Upper lobe of right lung (tissue), 1 donor: Measurements from ENCODE around the gene FOXO1. TPM values are rescaled to one million over a fixed set of nuclear protein-coding genes. Genes with fewer than 3 reads are reported as not detected.

ENCODE experiments used
- ATAC-seq: fragments of 200-7000 bp; cut with Tn5 transposase; one replicate; pipeline ENCODE4 v1.9.1; 2020; ENCODE audit warnings: mild to moderate bottlenecking, moderate library complexity
- DNase-seq: peaks from one replicate; pipeline ENCODE4 v3.0.0-alpha.2; 2020
- H3K27ac ChIP-seq: fragments of 200-600 bp; one replicate; pipeline ENCODE4 v1.8.0; 2022
- H3K27me3 ChIP-seq: fragments of 200-600 bp; one replicate; pipeline ENCODE4 v1.8.0; 2022; ENCODE audit warnings: mild to moderate bottlenecking
- H3K36me3 ChIP-seq: fragments of 200-600 bp; one replicate; pipeline ENCODE4 v1.8.0; 2022
- H3K4me1 ChIP-seq: fragments of 200-600 bp; one replicate; pipeline ENCODE4 v1.8.0; 2022
- H3K4me3 ChIP-seq: fragments of 200-600 bp; one replicate; pipeline ENCODE4 v1.8.0; 2022; ENCODE audit warnings: mild to moderate bottlenecking
- H3K9me3 ChIP-seq: fragments of 200-600 bp; one replicate; pipeline ENCODE4 v1.8.0; 2022
- CTCF ChIP-seq: fragments of 200-600 bp; IDR thresholded peaks from one replicate; pipeline ENCODE4 v1.8.0; 2022; ENCODE audit warnings: antibody characterized with exemption
- intact Hi-C: fragments of 100-400 bp; cut with DNase I; formaldehyde crosslinking; loops from one replicate; pipeline ENCODE4 v1.11.0; 2022
- total RNA-seq: library from RNA; stranded (reverse); fragmentation: NEBNext Ultra II Directional; extraction: Animal tissue kit (Norgen Biotek cat#: 25700); gene quantifications from one replicate; pipeline ENCODE4 v1.2.1, GENCODE V29; 2021
- donor health status: DM: no; HTN: yes; CAD: no; lungs with severe emphysema.

The FOXO1 gene
- total RNA-seq, 1 donor from 2014 or later = 29.4 TPM

DNA sequence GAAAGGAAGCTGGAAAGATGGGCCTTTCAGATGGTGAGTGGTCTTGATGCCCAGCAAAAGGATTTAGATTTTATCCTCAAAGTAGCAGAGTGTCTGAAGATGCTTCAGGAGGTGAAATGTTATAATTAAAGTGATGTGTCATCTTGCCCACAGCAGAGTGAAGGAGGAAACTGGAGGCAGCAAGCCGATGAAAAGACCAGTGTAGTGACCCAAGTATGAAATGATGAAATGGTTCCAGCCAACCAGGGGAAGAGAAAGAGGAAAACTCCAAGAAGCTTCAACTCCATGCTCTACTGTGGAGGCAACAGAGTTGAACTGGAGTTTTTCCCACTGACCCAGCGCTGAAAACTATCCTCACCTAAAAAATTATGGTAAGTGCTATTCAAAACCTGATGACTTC lies 66.7 kb downstream of the FOXO1 start:
- Histone ChIP-seq H3K9me3 (no peaks in the 10 kb centered on the region), H3K4me1 (peaks cover 25% of the 10 kb centered on the region), H3K27me3 (no peaks in the 10 kb centered on the region), H3K27ac (no peak overlapping the region), H3K4me3 (no peak overlapping the region), H3K36me3 (no peaks in the 10 kb centered on the region)
- ATAC-seq = peak; percentile 25
- DNase-seq = no peak
- TF ChIP-seq CTCF = no peak
- intact Hi-C loops = no loop called here

GRCh38 chr13:40599124-40599523 lies 67.3 kb downstream of the FOXO1 start:
- no peak for TF ChIP-seq CTCF
- intact Hi-C loops = no loop called here
- no peak overlapping the region for H3K4me3 ChIP-seq
- no peaks in the 10 kb centered on the region for H3K36me3 ChIP-seq
- H3K9me3 ChIP-seq = no peaks in the 10 kb centered on the region
- ATAC-seq = no peak
- no peaks in the 10 kb centered on the region for H3K27me3 ChIP-seq
- DNase-seq = no peak
- peaks cover 25% of the 10 kb centered on the region for H3K4me1 ChIP-seq
- no peak overlapping the region for H3K27ac ChIP-seq

GRCh38 chr13:40598569-40598968 lies 67.9 kb downstream of the FOXO1 start:
- TF ChIP-seq CTCF = no peak
- intact Hi-C loops = no loop called here
- no peak for ATAC-seq

GRCh38 chr13:40597735-40598365 lies 68.6 kb downstream of the FOXO1 start:
- H3K4me3 ChIP-seq = peak overlapping the region; percentile 17

More at GRCh38 chr13:40598569-40598968, 67.9 kb downstream of the FOXO1 start:
- Histone ChIP-seq H3K27me3 (no peaks in the 10 kb centered on the region), H3K4me1 (peaks cover 25% of the 10 kb centered on the region), H3K36me3 (no peaks in the 10 kb centered on the region), H3K27ac (no peak overlapping the region), H3K4me3 (no peak overlapping the region), H3K9me3 (no peaks in the 10 kb centered on the region)
- DNase-seq = no peak

DNA sequence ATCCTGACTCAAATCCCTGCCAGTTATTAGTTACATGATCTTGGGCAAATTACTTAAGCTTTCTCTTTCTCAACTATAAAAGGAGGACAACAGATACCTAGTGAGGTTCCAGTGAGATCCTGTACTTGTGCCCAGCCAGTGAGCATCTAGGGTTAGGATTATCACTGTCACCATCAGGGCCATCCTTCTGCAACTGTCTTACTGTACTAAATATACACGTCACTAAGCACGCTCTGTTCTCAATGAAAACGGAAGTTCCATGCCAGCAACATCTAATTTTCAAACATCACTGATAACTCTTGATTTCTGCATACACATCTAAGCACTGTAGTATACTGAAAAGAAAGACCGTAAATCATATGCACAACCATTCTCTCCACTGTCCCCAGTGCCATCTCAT lies 70.0 kb downstream of the FOXO1 start:
- H3K4me3 ChIP-seq = no peak overlapping the region
- ATAC-seq (peak; percentile 41), DNase-seq (no peak)
- peaks cover 25% of the 10 kb centered on the region for H3K4me1 ChIP-seq
- intact Hi-C loops = no loop called here
- H3K9me3 ChIP-seq = no peaks in the 10 kb centered on the region
- no peak overlapping the region for H3K27ac ChIP-seq
- no peaks in the 10 kb centered on the region for H3K27me3 ChIP-seq
- no peaks in the 10 kb centered on the region for H3K36me3 ChIP-seq
- no peak for TF ChIP-seq CTCF

More at GRCh38 chr13:40597735-40598365, 68.6 kb downstream of the FOXO1 start:
- Histone ChIP-seq H3K27me3 (no peaks in the 10 kb centered on the region), H3K4me1 (peaks cover 25% of the 10 kb centered on the region), H3K27ac (peak overlapping the region; percentile 27), H3K9me3 (no peaks in the 10 kb centered on the region), H3K36me3 (no peaks in the 10 kb centered on the region)
- intact Hi-C loops = no loop called here
- ATAC-seq = peak; percentile 87
- TF ChIP-seq CTCF = no peak
- peak; percentile 72 for DNase-seq

DNA sequence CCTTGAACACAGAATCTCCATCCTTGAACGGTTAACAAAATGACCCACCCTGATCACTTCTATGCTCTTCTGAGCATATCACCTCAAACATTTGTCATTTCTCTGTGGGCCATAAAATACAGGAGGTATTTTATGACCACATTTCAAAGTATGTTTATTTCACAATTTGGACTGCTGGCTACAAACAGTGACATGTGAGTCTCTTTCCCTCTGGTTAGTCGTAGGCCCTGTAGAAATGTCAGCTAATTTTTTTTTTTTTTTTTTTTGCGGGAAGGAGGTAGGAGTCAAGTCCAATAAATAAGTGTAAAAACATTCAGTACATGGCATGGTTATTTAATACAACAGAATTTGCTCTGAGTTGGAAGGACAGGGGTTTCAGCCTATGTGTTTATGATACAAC lies 70.7 kb downstream of the FOXO1 start:
- DNase-seq = no peak
- no peak for TF ChIP-seq CTCF
- H3K27me3 ChIP-seq = no peaks in the 10 kb centered on the region
- no peak overlapping the region for H3K4me3 ChIP-seq
- no peak overlapping the region for H3K27ac ChIP-seq
- ATAC-seq = no peak
- intact Hi-C loops = no loop called here
- H3K36me3 ChIP-seq = no peaks in the 10 kb centered on the region
- peaks cover 25% of the 10 kb centered on the region for H3K4me1 ChIP-seq
- no peaks in the 10 kb centered on the region for H3K9me3 ChIP-seq
